Measurements from ENCODE around the gene SPPL3.

The SPPL3 gene

GRCh38 chr12:120872487-120872886 is 31.7 kb downstream of the SPPL3 start:
- DNase-seq: no peak

GRCh38 chr12:120870415-120870814 is 33.7 kb downstream of the SPPL3 start:
- no peak for DNase-seq

GRCh38 chr12:120869376-120869775 is 34.8 kb downstream of the SPPL3 start:
- no peak for DNase-seq

- no peak for DNase-seq
Measured at GRCh38 chr12:120866108-120866507, 38.0 kb downstream of the SPPL3 start.

GRCh38 chr12:120865098-120865497 is 39.1 kb downstream of the SPPL3 start:
- no peak for DNase-seq

- no peak for DNase-seq
Measured at GRCh38 chr12:120862664-120863063, 41.5 kb downstream of the SPPL3 start.

- DNase-seq: no peak
Measured at GRCh38 chr12:120861074-120861795, 42.9 kb downstream of the SPPL3 start.

- DNase-seq: peak; percentile 28
Measured at GRCh38 chr12:120858306-120859088, 45.7 kb downstream of the SPPL3 start.

GRCh38 chr12:120856980-120857379 is 47.2 kb downstream of the SPPL3 start:
- peak; percentile 58 for DNase-seq

GRCh38 chr12:120855823-120856588 is 48.2 kb downstream of the SPPL3 start:
- DNase-seq: no peak

GRCh38 chr12:120854804-120855203 is 49.4 kb downstream of the SPPL3 start:
- no peak for DNase-seq

- no peak for DNase-seq
Measured at GRCh38 chr12:120853188-120853587, 51.0 kb downstream of the SPPL3 start.

- DNase-seq: no peak
Measured at GRCh38 chr12:120851944-120852343, 52.2 kb downstream of the SPPL3 start.

- DNase-seq: peak; percentile 73
Measured at GRCh38 chr12:120851444-120851843, 52.7 kb downstream of the SPPL3 start.

GRCh38 chr12:120849765-120850164 is 54.4 kb downstream of the SPPL3 start:
- DNase-seq: no peak

- peak; percentile 31 for DNase-seq
Measured at GRCh38 chr12:120847814-120848213, 56.3 kb downstream of the SPPL3 start.

- DNase-seq: no peak
Measured at GRCh38 chr12:120847392-120847791, 56.8 kb downstream of the SPPL3 start.

GRCh38 chr12:120846721-120847120 is 57.4 kb downstream of the SPPL3 start:
- DNase-seq: no peak

GRCh38 chr12:120845696-120846095 is 58.5 kb downstream of the SPPL3 start:
- no peak for DNase-seq

GRCh38 chr12:120844768-120845449 is 59.2 kb downstream of the SPPL3 start:
- peak; percentile 34 for DNase-seq

- DNase-seq: no peak
Measured at GRCh38 chr12:120844297-120844696, 59.9 kb downstream of the SPPL3 start.

- DNase-seq: no peak
Measured at GRCh38 chr12:120843472-120843871, 60.7 kb downstream of the SPPL3 start.

- no peak for DNase-seq
Measured at GRCh38 chr12:120842595-120842994, 61.6 kb downstream of the SPPL3 start.

Data from suppressor macrophage treated with lipopolysaccharide for 4 hours (primary cell).